B cell (primary cell): ENCODE data around the gene APEX1.

ENCODE experiments used
- CTCF ChIP-seq: fragments of 200-600 bp; IDR thresholded peaks from one replicate; pipeline ENCODE4 v1.8.0; 2022; ENCODE audit warnings: antibody characterized with exemption, mild to moderate bottlenecking
- EZH2 ChIP-seq: IDR thresholded peaks from 2 replicates; pipeline ENCODE4 v1.6.1; 2012; ENCODE audit warnings: borderline replicate concordance, low read depth, mild to moderate bottlenecking, moderate library complexity, low read length; ENCODE audit not compliant: insufficient read depth, poor library complexity, severe bottlenecking

- TF ChIP-seq CTCF (no peak), EZH2 (no peak)
Observed at GRCh38 chr14:20489093-20489994, 34.3 kb downstream of the APEX1 start.
